NCI-H2081 (cell line): ENCODE data around the gene BEX5.
"Not testable (repeated sequence)": the region's sequence is repeated elsewhere in the genome, so short reads cannot be mapped to it uniquely, and the experiment has no call there.

ENCODE experiments used
- DNase-seq, 2 experiments: peaks; one replicate each; lab custom pipeline; 2025; lab: John Stamatoyannopoulos, UW

The BEX5 gene

DNA sequence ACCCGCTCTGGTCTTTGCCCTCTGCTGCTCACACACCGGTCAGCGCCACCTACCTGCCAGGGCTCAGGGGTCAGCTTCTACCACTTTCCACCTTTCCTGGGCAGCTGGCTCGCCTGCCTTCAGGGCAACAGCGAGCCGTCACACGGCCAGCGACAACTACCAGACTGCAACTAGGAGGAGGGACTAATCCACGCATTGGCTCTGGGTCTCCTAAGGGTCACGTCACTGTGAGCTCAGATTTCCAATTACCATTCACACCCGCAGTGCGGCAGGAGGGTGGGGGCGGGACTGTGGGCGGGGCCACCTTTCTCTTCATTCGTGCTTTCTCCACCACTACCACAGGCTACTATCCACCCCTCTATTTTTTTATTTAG is at the start of gene BEX5:
TSS of gene BEX5 (minus strand) at position 172 of the 374 bp plus-strand sequence. CDS start 1,712 bp downstream, outside the sequence.
- peak; percentile 62 to 79 for DNase-seq

DNA sequence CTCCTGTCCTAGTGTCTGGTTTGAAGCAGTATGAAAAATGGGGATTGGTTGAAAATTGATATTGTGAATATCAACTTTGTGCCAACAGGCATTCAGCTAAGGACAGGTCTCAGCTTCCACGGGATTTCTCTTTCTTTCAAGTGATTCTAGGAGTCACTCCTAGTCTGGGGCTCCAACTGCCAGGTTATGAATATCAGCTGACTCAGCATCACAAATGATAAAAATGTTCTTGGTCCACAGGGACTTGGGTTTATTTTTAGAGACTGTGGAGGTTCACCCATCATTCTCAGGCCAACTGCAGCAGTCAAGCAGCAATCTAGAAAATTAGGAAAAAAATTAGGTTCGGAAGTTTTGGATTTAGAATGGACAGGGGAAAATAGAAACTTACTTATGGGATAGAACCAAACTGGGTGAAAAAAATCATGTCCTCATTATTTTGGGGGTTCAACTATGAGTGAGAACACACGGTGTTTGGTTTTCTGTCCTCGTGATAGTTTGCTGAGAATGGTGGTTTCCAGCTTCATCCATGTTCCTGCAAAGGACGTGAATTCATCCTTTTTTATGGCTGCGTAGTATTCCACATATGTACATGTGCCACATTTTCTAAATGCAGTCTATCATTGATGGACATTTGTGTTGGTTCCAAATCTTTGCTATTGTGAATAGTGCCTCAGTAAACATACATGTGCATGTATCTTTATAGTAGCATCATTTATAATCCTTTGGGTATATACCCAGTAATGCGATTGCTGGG is 30.4 kb upstream of the BEX5 start:
- DNase-seq, result no peak

DNA sequence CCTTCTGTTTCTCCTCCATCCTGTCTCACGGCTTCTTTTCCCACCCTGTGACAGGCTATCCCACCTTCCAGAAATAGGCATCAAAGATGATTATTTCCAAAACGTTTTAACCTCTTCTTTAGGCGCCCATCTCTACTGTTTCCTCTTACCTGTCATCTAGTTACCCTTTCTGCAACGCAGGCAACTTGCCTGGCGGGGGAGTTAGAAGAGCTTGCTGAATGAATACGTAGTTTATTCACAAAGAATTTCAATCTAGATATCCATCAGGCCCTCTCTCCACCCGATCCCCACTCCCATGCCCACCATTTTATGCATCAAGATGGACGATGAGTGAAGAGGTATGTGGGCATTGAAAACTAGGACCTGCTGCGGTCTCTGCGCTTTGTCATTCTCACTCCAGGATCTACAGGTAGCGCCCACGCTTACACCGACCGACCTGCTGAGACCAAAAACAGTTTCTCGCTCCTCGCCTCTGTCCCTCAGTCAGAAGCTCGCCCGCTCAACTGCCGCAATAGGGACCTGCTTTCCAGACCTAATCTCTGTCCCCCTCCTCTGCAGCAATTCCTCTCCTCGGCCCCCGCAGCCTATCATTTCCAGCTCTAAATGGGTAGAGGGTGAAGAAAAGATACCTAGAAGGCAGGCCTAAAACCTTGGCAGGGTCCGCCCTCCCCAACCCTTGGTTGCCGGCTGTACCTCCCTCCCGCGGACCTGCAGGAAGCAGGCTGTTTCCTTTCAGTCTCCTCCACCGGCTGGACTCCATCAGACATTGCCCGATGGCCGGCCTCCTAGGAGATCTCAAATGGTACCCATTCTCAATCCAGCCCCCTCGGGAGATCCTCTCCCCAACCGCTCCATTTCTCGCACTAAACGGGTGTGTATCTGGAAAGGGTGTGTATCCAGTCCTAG is 624 bp downstream of the BEX5 start:
- DNase-seq, result no peak

DNA sequence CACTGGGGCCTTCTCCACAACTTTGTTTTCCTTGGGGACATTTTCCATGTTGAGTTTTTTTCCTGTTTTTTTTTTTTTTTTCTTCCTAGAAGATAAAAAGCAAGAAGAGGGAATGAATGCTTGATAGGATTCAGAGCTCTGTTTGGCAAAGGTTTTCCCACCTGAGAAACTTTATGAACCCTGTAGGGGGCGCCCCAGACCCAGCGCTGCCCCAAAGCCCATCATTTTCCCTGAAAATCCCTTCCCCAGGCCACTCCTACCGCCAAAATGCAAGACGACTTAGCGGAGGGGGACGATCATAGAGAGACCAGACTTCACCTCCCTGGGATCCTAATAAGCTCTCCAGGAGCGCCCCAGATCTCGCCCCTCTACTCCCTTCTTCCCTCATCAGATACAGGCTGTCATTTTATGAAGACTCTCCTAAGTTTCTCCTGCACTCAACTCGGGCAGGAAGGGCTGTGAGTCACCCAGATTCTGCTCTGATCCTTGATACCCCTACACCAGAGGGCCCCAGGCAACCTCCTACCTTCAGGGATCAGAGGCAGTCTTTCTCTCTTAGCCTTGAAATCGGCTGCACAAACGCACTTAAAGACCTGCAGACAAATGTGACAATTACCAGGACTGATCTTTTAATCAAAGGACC is 1.4 kb downstream of the BEX5 start:
- DNase-seq, result peak in 1 of 2 experiments; percentile 6

DNA sequence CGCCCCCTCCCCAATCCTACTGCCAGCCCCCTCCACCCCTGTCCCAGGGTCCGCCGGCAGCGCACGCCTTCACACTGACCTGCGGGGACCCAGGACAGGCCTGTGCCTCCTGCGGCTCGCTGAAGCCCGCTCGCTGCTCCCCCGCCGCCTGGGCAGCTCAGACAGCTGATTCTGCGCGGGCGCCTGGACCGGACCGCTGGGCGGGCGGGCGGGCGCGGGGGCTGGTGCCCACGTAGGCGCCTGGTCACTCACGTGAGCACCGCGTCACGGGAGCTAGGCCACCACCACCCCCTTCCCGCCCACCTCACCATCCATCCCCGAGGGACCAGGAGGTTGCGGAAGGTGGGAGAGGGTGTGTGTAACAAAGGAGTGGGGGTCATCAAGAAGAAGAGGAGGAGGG is 13.5 kb downstream of the BEX5 start, which contains the start of gene TCEAL6:
TSS of gene TCEAL6 (minus strand) at position 208 of the 400 bp plus-strand sequence.
- not testable (repeated sequence) for DNase-seq

DNA sequence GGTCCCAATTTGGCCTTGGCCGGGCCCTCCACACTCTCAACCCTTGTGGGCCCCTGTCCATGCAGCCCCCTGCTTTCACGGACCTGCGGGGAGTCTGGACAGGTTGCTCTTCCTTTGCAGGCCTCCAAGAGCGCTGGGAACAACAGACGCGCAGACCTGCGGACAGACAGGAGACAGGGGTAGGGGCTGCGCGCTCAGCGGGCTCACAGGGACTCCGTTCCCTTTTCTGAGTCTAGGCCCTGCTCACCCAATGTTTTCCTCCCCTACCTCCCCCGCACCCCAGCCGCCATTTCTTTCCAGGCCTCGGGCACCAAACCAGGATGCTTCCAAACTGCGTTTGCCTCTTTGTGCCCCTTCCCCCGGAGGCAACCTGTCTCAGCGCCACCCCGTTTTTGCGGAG is 14.1 kb downstream of the BEX5 start:
- DNase-seq, result not testable (repeated sequence)

DNA sequence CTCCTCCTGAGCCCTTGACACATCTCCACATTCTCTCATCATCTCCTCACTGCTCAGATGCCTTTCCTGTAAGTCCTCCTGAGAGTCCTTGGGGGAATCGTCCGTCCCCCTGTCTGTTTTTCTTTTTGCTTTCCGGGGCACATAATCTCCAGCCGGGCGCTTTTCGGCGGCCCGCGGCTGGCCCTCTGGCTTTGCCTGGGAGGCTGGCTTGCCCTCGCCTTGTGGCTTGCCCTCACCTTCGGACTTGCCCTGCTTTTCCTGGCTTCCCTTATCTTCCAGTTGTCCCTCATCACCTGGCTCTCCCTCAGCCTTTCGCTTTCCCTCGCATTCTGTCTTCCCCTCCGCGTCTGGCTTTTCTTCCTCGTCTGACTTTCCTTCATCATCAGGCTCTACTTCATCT is 14.9 kb downstream of the BEX5 start:
- DNase-seq, result not testable (repeated sequence)

DNA sequence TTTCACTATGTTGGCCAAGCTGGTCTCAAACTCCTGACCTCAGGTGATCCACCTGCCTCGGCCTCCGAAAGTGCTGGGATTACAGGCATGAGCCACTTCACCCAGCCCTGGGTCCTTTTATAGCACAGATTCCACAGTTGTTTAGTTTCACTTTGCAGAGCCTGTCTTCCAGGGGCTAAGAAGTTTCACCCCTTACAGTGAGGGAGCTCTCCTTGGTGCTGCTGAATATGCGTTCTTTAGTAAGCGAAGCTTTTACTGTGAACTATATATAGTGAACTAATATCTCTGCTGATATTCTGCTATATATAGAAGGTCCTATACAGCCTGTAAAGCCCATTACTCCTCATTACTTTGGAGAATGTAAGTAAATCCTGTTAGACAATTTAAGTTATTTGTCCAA is 17.7 kb downstream of the BEX5 start:
- DNase-seq, result no peak

DNA sequence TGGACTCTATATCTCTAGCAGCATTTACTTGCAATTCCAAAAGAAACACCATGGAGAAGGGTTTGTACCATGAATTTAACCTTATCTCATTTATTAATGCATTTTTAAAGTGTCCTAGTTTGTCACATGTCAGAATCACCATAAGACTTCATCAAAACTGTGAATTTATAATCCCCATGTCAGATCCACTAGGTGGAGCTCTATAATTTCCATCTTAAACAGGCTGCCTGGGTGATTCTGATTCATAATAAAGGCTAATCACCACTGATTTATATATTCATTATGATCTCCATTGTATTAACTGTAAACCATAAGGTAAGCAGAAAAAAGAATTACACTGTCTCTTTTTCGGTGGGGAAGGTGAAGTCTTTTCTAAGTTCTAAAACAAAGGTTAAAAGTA is 26.3 kb downstream of the BEX5 start:
- peak in 1 of 2 experiments; percentile 6 for DNase-seq

DNA sequence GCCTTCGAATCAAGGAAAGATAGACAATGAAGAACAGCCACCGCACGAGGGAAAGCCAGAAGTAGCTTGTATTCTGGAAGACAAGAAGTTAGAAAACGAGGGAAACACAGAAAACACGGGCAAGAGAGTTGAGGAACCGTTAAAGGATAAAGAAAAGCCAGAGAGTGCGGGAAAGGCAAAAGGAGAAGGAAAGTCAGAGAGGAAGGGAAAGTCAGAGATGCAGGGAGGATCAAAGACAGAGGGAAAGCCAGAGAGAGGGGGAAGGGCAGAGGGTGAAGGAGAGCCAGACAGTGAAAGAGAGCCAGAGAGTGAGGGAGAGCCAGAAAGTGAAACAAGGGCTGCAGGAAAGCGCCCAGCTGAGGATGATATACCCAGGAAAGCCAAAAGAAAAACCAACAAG is 28.9 kb downstream of the BEX5 start:
- DNase-seq, result peak in 1 of 2 experiments; percentile 30

DNA sequence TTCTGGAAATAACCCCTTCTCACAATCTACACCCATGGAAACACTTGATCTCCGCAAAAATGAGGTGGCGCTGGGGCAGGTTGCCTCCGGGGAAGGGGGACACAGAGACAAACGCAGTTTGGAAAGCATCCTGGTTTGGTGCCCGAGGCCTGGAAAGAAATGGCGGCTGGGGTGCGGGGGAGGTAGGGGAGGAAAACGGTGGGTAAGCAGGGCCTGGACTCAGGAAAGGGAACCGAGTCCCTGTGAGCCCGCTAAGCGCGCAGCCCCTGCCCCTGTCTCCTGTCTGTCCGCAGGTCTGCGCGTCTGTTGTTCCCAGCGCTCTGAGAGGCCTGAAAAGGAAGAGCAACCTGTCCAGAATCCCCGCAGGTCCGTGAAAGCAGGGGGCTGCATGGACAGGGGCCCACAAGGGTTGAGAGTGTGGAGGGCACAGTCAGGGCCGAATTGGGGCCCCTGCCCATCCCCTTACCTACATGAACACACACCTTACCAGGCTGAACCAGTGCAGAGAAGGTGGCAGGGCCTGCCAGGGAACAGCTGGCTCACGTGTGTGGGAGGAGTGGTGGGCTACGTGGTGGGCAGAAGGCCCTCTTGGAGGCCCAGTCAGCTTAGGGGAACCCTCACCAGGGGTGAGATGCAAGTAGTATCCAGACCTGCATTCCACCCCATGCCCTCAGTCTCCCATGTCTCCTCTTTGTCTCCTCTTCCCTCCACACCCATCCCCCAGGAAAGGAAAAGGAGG is 29.5 kb downstream of the BEX5 start:
- DNase-seq, result not testable (repeated sequence)

DNA sequence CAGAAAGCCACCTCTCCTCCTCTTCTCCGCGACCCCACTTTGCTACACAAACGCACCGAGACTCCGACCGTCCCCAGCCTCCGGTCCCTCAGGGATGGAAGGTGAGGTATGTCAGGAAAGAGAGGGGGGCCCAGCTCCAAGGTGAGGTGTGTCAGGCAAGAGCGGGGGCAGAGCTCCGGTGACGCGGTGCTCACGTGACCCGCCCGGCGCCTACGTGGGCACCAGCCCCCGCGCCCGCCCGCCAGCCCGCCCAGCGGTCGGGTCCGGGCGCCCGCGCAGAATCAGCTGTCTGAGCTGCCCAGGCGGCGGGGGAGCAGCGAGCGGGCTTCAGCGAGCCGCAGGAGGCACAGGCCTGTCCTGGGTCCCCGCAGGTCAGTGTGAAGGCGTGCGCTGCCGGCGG is 30.3 kb downstream of the BEX5 start, which contains the start of gene TCEAL2:
TSS of gene TCEAL2 (plus strand) at position 244 of the 400 bp plus-strand sequence. CDS start 1,152 bp downstream, outside the sequence.
- DNase-seq, result peak in 1 of 2 experiments; percentile 9

DNA sequence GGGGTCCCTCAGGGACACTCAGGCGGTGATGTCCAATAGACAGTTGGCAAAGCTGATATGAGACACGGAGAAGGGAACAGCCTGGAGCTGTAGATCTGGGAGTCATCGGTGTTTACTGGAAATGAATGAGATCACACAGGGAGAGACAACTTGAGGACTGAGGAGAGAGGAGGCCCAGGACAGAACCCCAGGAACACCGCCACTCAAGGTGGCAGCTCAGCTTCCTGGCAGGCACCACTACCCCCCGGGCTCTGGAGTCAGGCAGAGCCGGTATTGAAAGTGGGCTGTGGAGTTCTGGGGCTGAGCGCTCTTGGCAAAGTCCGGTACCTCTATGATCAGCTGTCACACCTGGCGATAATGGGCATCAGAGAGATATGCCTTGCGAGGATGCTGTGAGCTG is 30.8 kb downstream of the BEX5 start:
- not testable (repeated sequence) for DNase-seq

DNA sequence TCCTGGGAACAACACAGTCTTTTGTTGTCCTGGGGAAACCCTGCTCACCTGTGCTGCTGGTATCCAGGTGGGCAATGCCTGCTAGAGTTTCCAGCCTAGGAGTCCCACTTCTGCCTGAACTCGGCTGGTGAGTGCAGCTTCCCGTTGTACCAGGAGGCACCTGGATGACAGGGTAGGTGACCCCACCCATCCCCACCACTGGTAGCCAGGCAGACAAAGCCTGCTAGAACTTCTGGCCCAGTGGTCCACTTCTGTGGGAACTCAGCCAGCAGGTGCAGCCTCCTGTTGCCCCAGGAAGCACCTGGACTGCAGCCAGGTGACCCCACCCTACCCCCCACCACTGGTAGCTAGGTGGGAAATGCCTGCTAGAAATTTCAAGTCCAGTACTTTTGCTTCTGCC is 40.0 kb downstream of the BEX5 start:
- DNase-seq, result no peak

DNA sequence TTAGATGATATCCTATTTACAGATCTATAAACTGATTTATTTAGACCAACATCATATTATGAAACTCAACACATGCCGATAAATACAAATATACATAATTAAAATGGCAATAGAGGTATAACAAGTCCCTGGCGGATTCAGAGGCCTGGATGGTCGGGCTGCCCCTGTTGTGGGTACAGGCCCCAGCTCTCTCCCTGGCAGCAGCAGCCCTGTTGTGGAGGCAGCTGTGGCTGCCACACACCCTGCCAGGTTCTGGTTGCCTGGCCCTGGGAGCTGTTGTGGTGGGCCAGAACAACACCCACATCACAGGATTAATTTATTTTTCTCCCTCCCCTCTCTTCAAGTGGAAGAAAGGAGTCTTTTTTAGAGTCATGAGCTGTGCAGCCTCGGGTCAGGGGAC is 42.4 kb downstream of the BEX5 start:
- DNase-seq, result no peak
